Prostate gland (tissue), 2 donors: ENCODE data around the gene WDFY1.

Experiments
- CTCF ChIP-seq, 4 experiments: fragments of 200-600 bp in 2 of 4; fragments of 450-650 bp in 2 of 4; sonication (generic) in 2 of 4; IDR thresholded peaks; 1 replicate in 3 of 4; 2 replicates in 1 of 4; pipeline ENCODE4 v1.5.1; 2016 to 2019; ENCODE audit warnings: antibody characterized with exemption in 4 of 4, mild to moderate bottlenecking in 2 of 4, moderate library complexity in 2 of 4
- POLR2A ChIP-seq: fragments of 450-650 bp; IDR thresholded peaks from one replicate; pipeline ENCODE4 v1.6.1; 2016; ENCODE audit warnings: antibody characterized with exemption, mild to moderate bottlenecking
- POLR2AphosphoS5 ChIP-seq: sonication (generic); formaldehyde crosslinking; IDR thresholded peaks from one replicate; pipeline ENCODE4 v1.6.1; 2017; ENCODE audit warnings: antibody characterized with exemption

- no peak for TF ChIP-seq POLR2A
- no peak for TF ChIP-seq CTCF (IDR thresholded peaks at IDR 0.05)
- no peak for TF ChIP-seq POLR2AphosphoS5
Observed at GRCh38 chr2:223901854-223902253, 43.3 kb downstream of the WDFY1 start.
